ENCODE results near the gene ZNF311. TPM values are rescaled to one million over a fixed set of nuclear protein-coding genes. Genes with fewer than 3 reads are reported as not detected.
"Not testable (repeated sequence)": the region's sequence is repeated elsewhere in the genome, so short reads cannot be mapped to it uniquely, and the experiment has no call there.

The ZNF311 gene
- total RNA-seq, 1 donor from 2014 or later, result 1.3 TPM

DNA sequence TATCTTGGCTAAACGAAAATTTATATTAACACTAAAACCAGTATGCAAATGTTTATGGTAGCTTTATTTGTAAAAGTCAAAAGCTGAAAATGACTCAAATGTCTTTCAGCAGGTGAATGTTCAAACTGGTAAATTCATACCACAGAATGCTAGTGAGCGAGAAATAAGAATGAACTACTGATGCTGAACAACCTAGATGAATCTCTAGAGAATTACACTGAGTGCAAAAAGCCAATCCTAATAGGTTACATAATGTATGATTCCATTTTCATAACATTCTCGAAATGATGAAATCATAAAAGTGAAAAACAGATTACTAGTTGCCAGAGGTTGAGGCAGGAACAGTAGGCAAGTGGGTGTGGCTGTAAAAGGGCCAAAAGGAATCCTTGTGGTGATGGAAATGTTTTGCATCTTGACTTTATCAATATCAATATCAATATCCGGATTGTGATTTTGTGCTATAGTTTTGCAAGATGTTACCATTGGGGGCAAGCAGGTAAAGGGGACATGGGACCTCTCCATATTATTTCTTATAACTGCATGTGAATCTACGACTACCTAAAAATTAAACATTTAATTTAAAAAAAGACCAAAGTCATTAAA, 26.1 kb downstream of the ZNF311 start:
- H3K27me3 Mint-ChIP-seq (ENCODE audit: low read depth), result peaks cover 58% of the 10 kb centered on the region
- H3K4me3 Mint-ChIP-seq, result peak overlapping the region; percentile 65
- peaks cover 39% of the 10 kb centered on the region for H3K4me1 Mint-ChIP-seq
- H3K27ac Mint-ChIP-seq (ENCODE audit: unreplicated experiment), result no peak overlapping the region
- H3K36me3 Mint-ChIP-seq (ENCODE audit: low read depth), result peaks cover 5% of the 10 kb centered on the region
- peaks cover 4% of the 10 kb centered on the region for H3K9me3 Mint-ChIP-seq
- TF ChIP-seq, protein P1, sequence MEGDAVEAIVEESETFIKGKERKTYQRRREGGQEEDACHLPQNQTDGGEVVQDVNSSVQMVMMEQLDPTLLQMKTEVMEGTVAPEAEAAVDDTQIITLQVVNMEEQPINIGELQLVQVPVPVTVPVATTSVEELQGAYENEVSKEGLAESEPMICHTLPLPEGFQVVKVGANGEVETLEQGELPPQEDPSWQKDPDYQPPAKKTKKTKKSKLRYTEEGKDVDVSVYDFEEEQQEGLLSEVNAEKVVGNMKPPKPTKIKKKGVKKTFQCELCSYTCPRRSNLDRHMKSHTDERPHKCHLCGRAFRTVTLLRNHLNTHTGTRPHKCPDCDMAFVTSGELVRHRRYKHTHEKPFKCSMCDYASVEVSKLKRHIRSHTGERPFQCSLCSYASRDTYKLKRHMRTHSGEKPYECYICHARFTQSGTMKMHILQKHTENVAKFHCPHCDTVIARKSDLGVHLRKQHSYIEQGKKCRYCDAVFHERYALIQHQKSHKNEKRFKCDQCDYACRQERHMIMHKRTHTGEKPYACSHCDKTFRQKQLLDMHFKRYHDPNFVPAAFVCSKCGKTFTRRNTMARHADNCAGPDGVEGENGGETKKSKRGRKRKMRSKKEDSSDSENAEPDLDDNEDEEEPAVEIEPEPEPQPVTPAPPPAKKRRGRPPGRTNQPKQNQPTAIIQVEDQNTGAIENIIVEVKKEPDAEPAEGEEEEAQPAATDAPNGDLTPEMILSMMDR (conservative IDR thresholded peaks at IDR 0.05), result no peak
- no peak for DNase-seq (ENCODE audit: low read depth, low spot score)

DNA sequence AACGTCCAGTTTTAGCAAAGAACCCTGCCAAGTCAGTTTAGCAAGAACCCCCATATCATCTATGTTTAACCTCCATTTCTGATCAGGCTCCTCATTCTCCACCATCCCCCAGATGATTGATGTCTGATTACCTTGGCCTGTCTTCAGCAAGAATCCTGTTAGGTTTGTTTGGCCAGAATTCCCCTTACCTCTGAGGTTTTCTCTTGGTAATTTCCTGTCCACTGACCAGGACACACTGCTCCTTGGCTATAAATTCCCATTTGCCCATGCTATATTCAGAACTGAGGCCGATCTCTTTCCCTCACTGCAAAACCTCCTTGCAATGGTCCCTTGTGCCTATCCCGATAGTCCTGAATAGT, 27.0 kb downstream of the ZNF311 start:
- peaks cover 61% of the 10 kb centered on the region for H3K27me3 Mint-ChIP-seq (ENCODE audit: low read depth)
- peaks cover 31% of the 10 kb centered on the region for H3K4me1 Mint-ChIP-seq
- H3K27ac Mint-ChIP-seq (ENCODE audit: unreplicated experiment), result no peak overlapping the region
- TF ChIP-seq, protein P1 (conservative IDR thresholded peaks at IDR 0.05), result no peak
- H3K9me3 Mint-ChIP-seq, result peaks cover 4% of the 10 kb centered on the region
- H3K4me3 Mint-ChIP-seq, result peak overlapping the region; percentile 71
- peaks cover 5% of the 10 kb centered on the region for H3K36me3 Mint-ChIP-seq (ENCODE audit: low read depth)
- DNase-seq (ENCODE audit: low read depth, low spot score), result no peak

- Mint-ChIP-seq H3K36me3 (ENCODE audit: low read depth) (peaks cover 5% of the 10 kb centered on the region), H3K4me3 (peak overlapping the region; percentile 81), H3K4me1 (peaks cover 27% of the 10 kb centered on the region), H3K27ac (ENCODE audit: unreplicated experiment) (no peak overlapping the region), H3K27me3 (ENCODE audit: low read depth) (peaks cover 58% of the 10 kb centered on the region), H3K9me3 (peaks cover 4% of the 10 kb centered on the region)
- TF ChIP-seq, protein P1 (conservative IDR thresholded peaks at IDR 0.05), result no peak
- DNase-seq (ENCODE audit: low read depth, low spot score), result no peak
Measured at GRCh38 chr6:28977341-28978132, 27.6 kb downstream of the ZNF311 start.

GRCh38 chr6:28976677-28977076, 28.4 kb downstream of the ZNF311 start:
- Mint-ChIP-seq H3K4me1 (peaks cover 19% of the 10 kb centered on the region), H3K36me3 (ENCODE audit: low read depth) (no peaks in the 10 kb centered on the region), H3K27ac (ENCODE audit: unreplicated experiment) (no peak overlapping the region), H3K9me3 (no peaks in the 10 kb centered on the region), H3K4me3 (peak overlapping the region; percentile 23), H3K27me3 (ENCODE audit: low read depth) (peaks cover 51% of the 10 kb centered on the region)
- DNase-seq (ENCODE audit: low read depth, low spot score), result no peak
- TF ChIP-seq, protein P1 (conservative IDR thresholded peaks at IDR 0.05), result no peak

DNA sequence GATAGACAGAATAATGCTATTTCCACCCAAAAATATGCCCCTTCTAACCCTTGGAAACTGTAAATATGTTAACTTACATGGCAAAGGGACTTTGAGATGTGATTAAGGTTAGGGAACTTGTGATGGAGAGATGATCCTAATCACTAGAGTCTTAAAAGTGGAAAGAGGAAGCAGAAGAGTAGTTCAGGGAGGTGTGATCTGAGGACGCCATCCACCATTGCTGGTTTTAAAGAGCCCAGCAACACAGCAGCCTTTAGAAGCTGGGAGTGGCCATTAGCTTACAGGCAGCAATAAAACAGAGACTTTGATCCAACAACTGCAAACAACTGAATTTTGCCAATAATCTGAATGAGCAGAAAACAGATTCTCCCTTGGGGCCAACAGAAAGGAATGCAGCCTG, 30.6 kb downstream of the ZNF311 start:
- H3K36me3 Mint-ChIP-seq (ENCODE audit: low read depth), result no peaks in the 10 kb centered on the region
- H3K9me3 Mint-ChIP-seq, result no peaks in the 10 kb centered on the region
- no peak for DNase-seq (ENCODE audit: low read depth, low spot score)
- no peak overlapping the region for H3K27ac Mint-ChIP-seq (ENCODE audit: unreplicated experiment)
- TF ChIP-seq, protein P1 (conservative IDR thresholded peaks at IDR 0.05), result no peak
- peaks cover 7% of the 10 kb centered on the region for H3K4me1 Mint-ChIP-seq
- peaks cover 40% of the 10 kb centered on the region for H3K27me3 Mint-ChIP-seq (ENCODE audit: low read depth)
- peak overlapping the region; percentile 16 for H3K4me3 Mint-ChIP-seq

DNA sequence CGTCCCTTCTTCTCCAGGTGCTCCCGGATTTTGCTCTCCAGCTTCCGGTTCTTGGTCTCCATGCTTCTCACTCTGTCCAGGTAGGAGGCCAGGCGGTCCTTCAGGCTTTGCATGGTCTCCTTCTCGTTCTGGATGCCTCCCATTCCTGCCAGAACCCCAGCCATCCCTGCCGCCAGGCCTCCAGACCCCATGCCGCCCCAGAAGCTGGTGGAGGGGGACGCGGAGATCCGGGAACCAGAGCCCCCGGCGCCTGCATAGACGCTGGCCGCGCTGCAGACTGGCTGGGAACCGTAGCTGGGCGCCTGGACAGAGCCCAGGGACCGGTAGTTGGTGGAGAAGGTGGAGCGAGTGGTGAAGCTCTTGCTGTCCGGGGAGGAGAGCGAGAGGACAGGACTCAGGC, 35.1 kb downstream of the ZNF311 start:
- Mint-ChIP-seq H3K27me3 (ENCODE audit: low read depth) (peaks cover 35% of the 10 kb centered on the region), H3K9me3 (peaks cover 17% of the 10 kb centered on the region)
- H3K4me3 Mint-ChIP-seq; DNase-seq (ENCODE audit: low read depth, low spot score); H3K36me3 Mint-ChIP-seq (ENCODE audit: low read depth); H3K27ac Mint-ChIP-seq (ENCODE audit: unreplicated experiment); H3K4me1 Mint-ChIP-seq: not testable (repeated sequence)
